ENCODE data around the gene ZSCAN5C.

GRCh38 chr19:56189785-56190184, 12.3 kb upstream of the ZSCAN5C start:
- TF ChIP-seq CTCF (optimal IDR thresholded peaks at IDR 0.05 in 1 of 3, IDR thresholded peaks at IDR 0.05 in 1 of 3, conservative IDR thresholded peaks at IDR 0.05 in 1 of 3; ENCODE audit: extremely low read depth in 1 of 3, insufficient read depth in 2 of 3, low read length in 3 of 3): no peak
- no peak for TF ChIP-seq EZH2 (IDR thresholded peaks at IDR 0.05; ENCODE audit: low read length)
